Liver (tissue), 9 donors: ENCODE results near the gene SMARCC1. TPM values are rescaled to one million over a fixed set of nuclear protein-coding genes. Genes with fewer than 3 reads are reported as not detected.

Experiments used
- DNase-seq: peaks from one replicate; pipeline ENCODE4 v3.0.0-alpha.2; 2017; ENCODE audit warnings: low spot score
- H3K27ac ChIP-seq, 2 donors: one replicate each; pipeline ENCODE4 v1.7.0; 2013; ENCODE audit warnings: inconsistent platforms in 2 of 2, low read length in 2 of 2, control low read depth in 1 of 2, low read depth in 1 of 2, mild to moderate bottlenecking in 1 of 2
- H3K27me3 ChIP-seq, 4 donors: one replicate each; pipeline versions ENCODE4 v1.6.1 to v1.7.0; 2013; ENCODE audit warnings: low read length in 3 of 4, inconsistent platforms in 1 of 4, mild to moderate bottlenecking in 1 of 4, moderate library complexity in 1 of 4; ENCODE audit not compliant: control insufficient read depth in 4 of 4, insufficient read depth in 4 of 4
- H3K36me3 ChIP-seq, 4 donors: one replicate each; pipeline versions ENCODE4 v1.6.1 to v1.7.0; 2013; ENCODE audit warnings: low read length in 3 of 4, mild to moderate bottlenecking in 3 of 4, low read depth in 1 of 4, moderate library complexity in 1 of 4; ENCODE audit not compliant: control insufficient read depth in 4 of 4, insufficient read depth in 3 of 4
- H3K4me1 ChIP-seq, 4 donors: one replicate each; pipeline versions ENCODE4 v1.6.1 to v1.7.0; 2013; ENCODE audit warnings: low read length in 3 of 4, mild to moderate bottlenecking in 3 of 4, moderate library complexity in 1 of 4; ENCODE audit not compliant: control insufficient read depth in 4 of 4, insufficient read depth in 4 of 4
- H3K4me3 ChIP-seq, 3 donors: one replicate each; pipeline versions ENCODE4 v1.6.1 to v1.7.0; 2013; ENCODE audit warnings: low read length in 3 of 3, control low read depth in 1 of 3, low read depth in 1 of 3, mild to moderate bottlenecking in 1 of 3
- H3K9ac ChIP-seq, 2 donors: one replicate each; pipeline ENCODE4 v1.7.0; 2013; ENCODE audit warnings: low read length in 2 of 2, mild to moderate bottlenecking in 2 of 2, moderate library complexity in 2 of 2, control low read depth in 1 of 2, low read depth in 1 of 2
- H3K9me3 ChIP-seq, 4 donors: one replicate each; pipeline versions ENCODE4 v1.6.1 to v1.7.0; 2013; ENCODE audit warnings: low read length in 3 of 4; ENCODE audit not compliant: control insufficient read depth in 4 of 4
- EGR1 ChIP-seq, 2 donors: IDR thresholded peaks; 2 replicates each; pipeline ENCODE4 v1.6.1; 2016 to 2018; ENCODE audit warnings: antibody characterized with exemption in 2 of 2, low read depth in 2 of 2
- FOXA1 ChIP-seq: IDR thresholded peaks from 2 replicates; pipeline ENCODE4 v1.6.1; 2016; ENCODE audit warnings: antibody characterized with exemption
- FOXA2 ChIP-seq: IDR thresholded peaks from 2 replicates; pipeline ENCODE4 v1.6.1; 2016; ENCODE audit warnings: antibody characterized with exemption
- GABPA ChIP-seq, 2 donors: IDR thresholded peaks in 1 of 2; conservative IDR thresholded peaks in 1 of 2; 2 replicates each; pipeline ENCODE4 v1.6.1; 2016; ENCODE audit warnings: antibody characterized with exemption in 2 of 2, mild to moderate bottlenecking in 1 of 2, moderate library complexity in 1 of 2
- HNF4A ChIP-seq, 2 donors: conservative IDR thresholded peaks; 2 replicates each; pipeline ENCODE4 v1.6.1; 2016; ENCODE audit warnings: antibody characterized with exemption in 2 of 2, mild to moderate bottlenecking in 2 of 2
- HNF4G ChIP-seq: IDR thresholded peaks from 2 replicates; pipeline ENCODE4 v1.6.1; 2016; ENCODE audit warnings: antibody characterized with exemption
- JUND ChIP-seq, 2 donors: IDR thresholded peaks; 2 replicates each; pipeline ENCODE4 v1.6.1; 2016; ENCODE audit warnings: antibody characterized with exemption in 2 of 2
- NR2F2 ChIP-seq: IDR thresholded peaks from 2 replicates; pipeline ENCODE4 v1.6.1; 2016; ENCODE audit warnings: antibody characterized with exemption
- RAD21 ChIP-seq, 2 donors: IDR thresholded peaks; 2 replicates each; pipeline ENCODE4 v1.6.1; 2016; ENCODE audit warnings: antibody characterized with exemption in 2 of 2, mild to moderate bottlenecking in 2 of 2
- REST ChIP-seq: IDR thresholded peaks from 2 replicates; pipeline ENCODE4 v1.6.1; 2016; ENCODE audit warnings: antibody characterized with exemption, mild to moderate bottlenecking
- RXRA ChIP-seq, 2 donors: IDR thresholded peaks; 2 replicates each; pipeline ENCODE4 v1.6.1; 2017 to 2018; ENCODE audit warnings: antibody characterized with exemption in 2 of 2, mild to moderate bottlenecking in 1 of 2
- SP1 ChIP-seq: IDR thresholded peaks from 2 replicates; pipeline ENCODE4 v1.6.1; 2018; ENCODE audit warnings: antibody characterized with exemption, mild to moderate bottlenecking
- TAF1 ChIP-seq: conservative IDR thresholded peaks from 2 replicates; pipeline ENCODE4 v1.6.1; 2016; ENCODE audit warnings: antibody characterized with exemption, mild to moderate bottlenecking
- YY1 ChIP-seq: IDR thresholded peaks from 2 replicates; pipeline ENCODE4 v1.6.1; 2016; ENCODE audit warnings: antibody characterized with exemption, mild to moderate bottlenecking
- ZBTB33 ChIP-seq: IDR thresholded peaks from 2 replicates; pipeline ENCODE4 v1.6.1; 2016; ENCODE audit warnings: antibody characterized with exemption
- WGBS: extraction: QIAGEN DNeasy Blood & Tissue Kit; methylation state at CpG from one replicate; pipeline ENCODE4 v1.1.7; 2013; 5-methylcytosine and 5-hydroxymethylcytosine counted together
- polyA plus RNA-seq, 2 donors: library from polyadenylated mRNA; stranded (reverse) in 1 of 2; unstranded in 1 of 2; fragments of 200-250 nt in 1 of 2; fragments of >200 nt in 1 of 2; fragmentation: Nextera tagmentation in 1 of 2; extraction: Ambion mirVana in 1 of 2; gene quantifications; one replicate each; pipeline versions ENCODE4 v1.2.1 to v1.2.3, GENCODE V29; 2013 to 2015
- total RNA-seq, 2 donors: library from RNA; depleted of rRNA; stranded (reverse); fragments of >200 nt; gene quantifications; one replicate each; pipeline ENCODE4 v1.2.3, GENCODE V29; 2014
- TF ChIP-seq, protein P1 (sequence below): IDR thresholded peaks from 2 replicates; pipeline ENCODE4 v1.6.1; 2016; ENCODE audit warnings: antibody characterized with exemption
- TF ChIP-seq, protein P2 (sequence below): IDR thresholded peaks from 2 replicates; pipeline ENCODE4 v1.6.1; 2016; ENCODE audit warnings: antibody characterized with exemption
- donor health status: healthy.
- donor health status: healthy.
- donor health status: healthy.
- donor health status: healthy.
- donor health status: healthy.

Gene SMARCC1
- total and polyA plus RNA-seq, 4 donors, result 6.6 to 19.8 (median 12.6) TPM

- peak within 1 kb of the TSS; percentile 88 to 99 (median 94) for H3K4me3 ChIP-seq
- H3K36me3 ChIP-seq, result peaks cover 0 to 5% (median 1%) of the 10 kb centered on the region in 4 donors
- WGBS, result under 1% methylated on average over 90 of the region's 90 CpGs
- no peaks in the 10 kb centered on the region for H3K9me3 ChIP-seq
- DNase-seq, result peak; percentile 86
- H3K4me1 ChIP-seq, result peaks cover 3 to 19% (median 13%) of the 10 kb centered on the region in 4 donors
- no peaks in the 10 kb centered on the region for H3K27me3 ChIP-seq
- peak within 1 kb of the TSS; percentile 86 to 97 for H3K27ac ChIP-seq
- peak within 1 kb of the TSS; percentile 68 to 75 for H3K9ac ChIP-seq
- TF ChIP-seq FOXA1 (no peak), EGR1 (IDR thresholded peaks at IDR 0.05; ENCODE audit: low read depth in 2 of 2) (peak in 1 of 2 donors; percentile 69), GABPA (IDR thresholded peaks at IDR 0.05 in 1 of 2, conservative IDR thresholded peaks at IDR 0.05 in 1 of 2) (peak; percentile 8 to 74)
Observed at GRCh38 chr3:47802734-47803479, 21.2 kb upstream of the SMARCC1 start, which contains the start of gene DHX30. Gene DHX30 (plus strand): TSS chr3:47803138. CDS start chr3:47810684, 7,546 bp downstream.

DNA sequence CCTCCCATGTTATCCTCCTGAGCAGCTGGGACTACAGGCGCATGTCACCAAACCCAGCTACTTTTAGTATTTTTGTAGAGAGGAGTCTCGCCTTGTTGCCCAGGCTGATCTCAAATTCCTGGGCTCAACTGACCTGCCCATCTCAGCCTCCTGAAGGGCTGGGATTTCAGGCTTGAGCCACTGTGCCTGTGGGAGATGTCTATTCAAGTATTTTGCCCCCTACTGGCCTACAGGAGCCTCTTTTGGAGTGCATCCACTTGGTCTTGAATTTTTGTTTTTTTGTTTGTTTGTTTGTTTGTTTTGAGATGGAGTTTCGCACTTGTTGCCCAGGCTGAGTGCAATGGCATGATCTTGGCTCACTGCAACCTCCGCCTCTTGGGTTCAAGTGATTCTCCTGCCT lies 18.0 kb upstream of the SMARCC1 start:
- Histone ChIP-seq H3K36me3 (no peaks in the 10 kb centered on the region), H3K4me1 (peaks cover 3 to 19% (median 13%) of the 10 kb centered on the region in 4 donors), H3K27me3 (no peaks in the 10 kb centered on the region), H3K9me3 (no peaks in the 10 kb centered on the region), H3K4me3 (no peak overlapping the region), H3K27ac (no peak overlapping the region), H3K9ac (no peak overlapping the region)
- DNase-seq, result no peak
- TF ChIP-seq, protein P1, sequence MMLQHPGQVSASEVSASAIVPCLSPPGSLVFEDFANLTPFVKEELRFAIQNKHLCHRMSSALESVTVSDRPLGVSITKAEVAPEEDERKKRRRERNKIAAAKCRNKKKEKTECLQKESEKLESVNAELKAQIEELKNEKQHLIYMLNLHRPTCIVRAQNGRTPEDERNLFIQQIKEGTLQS, result no peak
- TF ChIP-seq RXRA (IDR thresholded peaks at IDR 0.05) (no peak), HNF4G (no peak), HNF4A (conservative IDR thresholded peaks at IDR 0.05) (no peak), RAD21 (IDR thresholded peaks at IDR 0.05) (no peak), TAF1 (no peak), REST (no peak)
- TF ChIP-seq, protein P2, sequence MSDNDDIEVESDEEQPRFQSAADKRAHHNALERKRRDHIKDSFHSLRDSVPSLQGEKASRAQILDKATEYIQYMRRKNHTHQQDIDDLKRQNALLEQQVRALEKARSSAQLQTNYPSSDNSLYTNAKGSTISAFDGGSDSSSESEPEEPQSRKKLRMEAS, result no peak
- 80% methylated on average over 4 of the region's 4 CpGs for WGBS

GRCh38 chr3:47794544-47794943 lies 12.9 kb upstream of the SMARCC1 start:
- no peaks in the 10 kb centered on the region for H3K36me3 ChIP-seq
- H3K4me3 ChIP-seq, result no peak overlapping the region
- no peaks in the 10 kb centered on the region for H3K9me3 ChIP-seq
- TF ChIP-seq TAF1, result no peak
- TF ChIP-seq, protein P2, result no peak
- TF ChIP-seq RXRA (IDR thresholded peaks at IDR 0.05), result no peak
- TF ChIP-seq HNF4A (conservative IDR thresholded peaks at IDR 0.05), result no peak
- no peak for TF ChIP-seq RAD21 (IDR thresholded peaks at IDR 0.05)
- TF ChIP-seq HNF4G, result no peak
- TF ChIP-seq FOXA1, result no peak
- no peak for TF ChIP-seq ZBTB33
- TF ChIP-seq JUND (IDR thresholded peaks at IDR 0.05), result no peak
- TF ChIP-seq GABPA (IDR thresholded peaks at IDR 0.05 in 1 of 2, conservative IDR thresholded peaks at IDR 0.05 in 1 of 2), result no peak
- TF ChIP-seq YY1, result no peak
- TF ChIP-seq, protein P1, result no peak
- TF ChIP-seq NR2F2, result no peak
- no peak for TF ChIP-seq EGR1 (IDR thresholded peaks at IDR 0.05; ENCODE audit: low read depth in 2 of 2)
- TF ChIP-seq SP1, result no peak
- TF ChIP-seq FOXA2, result no peak
- no peaks in the 10 kb centered on the region for H3K27me3 ChIP-seq
- no peak overlapping the region for H3K9ac ChIP-seq
- WGBS, result 80% methylated on average over 4 of the region's 4 CpGs
- H3K4me1 ChIP-seq, result no peaks in the 10 kb centered on the region
- H3K27ac ChIP-seq, result no peak overlapping the region
- no peak for DNase-seq
